HG03354 (cell line): ENCODE data around the gene VLDLR.
A peak's percentile ranks its signal among the peaks of the same experiment; 100 is the strongest.

Experiments
- ATAC-seq: cut with Tn5 transposase; IDR thresholded peaks from one replicate; pipeline ENCODE4 v1.9.1; 2021; ENCODE audit warnings: mild to moderate bottlenecking; ENCODE audit not compliant: unreplicated experiment, poor library complexity, severe bottlenecking

Gene VLDLR

GRCh38 chr9:2621722-2622460, at the start of gene VLDLR:
Gene VLDLR, plus strand, starts transcription at chr9:2621787. Its CDS starts 403 bp downstream, at chr9:2622190.
- peak; percentile 41 for ATAC-seq

- ATAC-seq: no peak
Measured at GRCh38 chr9:2574203-2574602, 47.4 kb upstream of the VLDLR start.

- ATAC-seq: no peak
Measured at GRCh38 chr9:2576631-2577030, 45.0 kb upstream of the VLDLR start.

- ATAC-seq: no peak
Measured at GRCh38 chr9:2583308-2584013, 38.1 kb upstream of the VLDLR start.

GRCh38 chr9:2591967-2592366, 29.6 kb upstream of the VLDLR start:
- no peak for ATAC-seq

- ATAC-seq: no peak
Measured at GRCh38 chr9:2593744-2594143, 27.8 kb upstream of the VLDLR start.

GRCh38 chr9:2595973-2596372, 25.6 kb upstream of the VLDLR start:
- ATAC-seq: no peak

GRCh38 chr9:2597483-2597882, 24.1 kb upstream of the VLDLR start:
- ATAC-seq: no peak

GRCh38 chr9:2599896-2600295, 21.7 kb upstream of the VLDLR start:
- no peak for ATAC-seq

- no peak for ATAC-seq
Measured at GRCh38 chr9:2600307-2600706, 21.3 kb upstream of the VLDLR start.

- no peak for ATAC-seq
Measured at GRCh38 chr9:2601785-2602378, 19.7 kb upstream of the VLDLR start.

GRCh38 chr9:2602704-2603116, 18.9 kb upstream of the VLDLR start:
- ATAC-seq: no peak

- ATAC-seq: no peak
Measured at GRCh38 chr9:2603621-2604020, 18.0 kb upstream of the VLDLR start.

GRCh38 chr9:2605246-2605645, 16.3 kb upstream of the VLDLR start:
- no peak for ATAC-seq

- ATAC-seq: no peak
Measured at GRCh38 chr9:2608276-2608675, 13.3 kb upstream of the VLDLR start.

- ATAC-seq: no peak
Measured at GRCh38 chr9:2610985-2611384, 10.6 kb upstream of the VLDLR start.

- no peak for ATAC-seq
Measured at GRCh38 chr9:2611961-2612360, 9.6 kb upstream of the VLDLR start.

GRCh38 chr9:2613730-2614271, 7.8 kb upstream of the VLDLR start:
- no peak for ATAC-seq

- ATAC-seq: no peak
Measured at GRCh38 chr9:2615497-2615896, 6.1 kb upstream of the VLDLR start.

GRCh38 chr9:2616692-2617377, 4.8 kb upstream of the VLDLR start:
- ATAC-seq: no peak
